ENCODE measurements around the gene ODF4.

Gene ODF4

GRCh38 chr17:8380049-8380448 is 40.4 kb downstream of the ODF4 start:
- Histone ChIP-seq H3K4me1 (ENCODE audit: insufficient read depth, insufficient read length) (no peaks in the 10 kb centered on the region), H3K9me3 (ENCODE audit: insufficient read depth, low read length) (no peaks in the 10 kb centered on the region), H3K9ac (ENCODE audit: insufficient read length, low read depth) (peak overlapping the region; percentile 47), H3K36me3 (ENCODE audit: insufficient read depth, insufficient read length, low read length) (peaks cover 63% of the 10 kb centered on the region), H3K4me3 (ENCODE audit: insufficient read length, low read depth) (no peak overlapping the region), H3K27me3 (ENCODE audit: insufficient read depth, insufficient read length) (no peaks in the 10 kb centered on the region)
- TF ChIP-seq ZNF274 (IDR thresholded peaks at IDR 0.05; ENCODE audit: low read depth, low read length) (no peak), YY1 (IDR thresholded peaks at IDR 0.05; ENCODE audit: insufficient read depth, insufficient read length) (no peak), SUZ12 (IDR thresholded peaks at IDR 0.05; ENCODE audit: extremely low read depth, insufficient read depth, insufficient read length) (no peak)
- no peak for DNase-seq (ENCODE audit: low read depth, low spot score)

- TF ChIP-seq YY1 (IDR thresholded peaks at IDR 0.05; ENCODE audit: insufficient read depth, insufficient read length) (no peak), ZNF274 (IDR thresholded peaks at IDR 0.05; ENCODE audit: low read depth, low read length) (no peak), SUZ12 (IDR thresholded peaks at IDR 0.05; ENCODE audit: extremely low read depth, insufficient read depth, insufficient read length) (no peak)
- no peak for DNase-seq (ENCODE audit: low read depth, low spot score)
- peak overlapping the region; percentile 78 for H3K9ac ChIP-seq (ENCODE audit: insufficient read length, low read depth)
- no peaks in the 10 kb centered on the region for H3K27me3 ChIP-seq (ENCODE audit: insufficient read depth, insufficient read length)
- H3K9me3 ChIP-seq (ENCODE audit: insufficient read depth, low read length) = no peaks in the 10 kb centered on the region
- peak overlapping the region; percentile 91 for H3K4me3 ChIP-seq (ENCODE audit: insufficient read length, low read depth)
- peaks cover 51% of the 10 kb centered on the region for H3K36me3 ChIP-seq (ENCODE audit: insufficient read depth, insufficient read length, low read length)
- H3K4me1 ChIP-seq (ENCODE audit: insufficient read depth, insufficient read length) = no peaks in the 10 kb centered on the region
Observed at GRCh38 chr17:8382052-8382879, 42.6 kb downstream of the ODF4 start.

GRCh38 chr17:8382880-8383142 is 43.2 kb downstream of the ODF4 start:
- Histone ChIP-seq H3K27me3 (ENCODE audit: insufficient read depth, insufficient read length) (no peaks in the 10 kb centered on the region), H3K4me3 (ENCODE audit: insufficient read length, low read depth) (peak overlapping the region; percentile 91), H3K9ac (ENCODE audit: insufficient read length, low read depth) (peak overlapping the region; percentile 78), H3K4me1 (ENCODE audit: insufficient read depth, insufficient read length) (no peaks in the 10 kb centered on the region), H3K36me3 (ENCODE audit: insufficient read depth, insufficient read length, low read length) (peaks cover 45% of the 10 kb centered on the region), H3K9me3 (ENCODE audit: insufficient read depth, low read length) (no peaks in the 10 kb centered on the region)
- TF ChIP-seq YY1 (IDR thresholded peaks at IDR 0.05; ENCODE audit: insufficient read depth, insufficient read length) = no peak
- no peak for TF ChIP-seq SUZ12 (IDR thresholded peaks at IDR 0.05; ENCODE audit: extremely low read depth, insufficient read depth, insufficient read length)
- no peak for TF ChIP-seq ZNF274 (IDR thresholded peaks at IDR 0.05; ENCODE audit: low read depth, low read length)
- DNase-seq (ENCODE audit: low read depth, low spot score) = no peak

DNA sequence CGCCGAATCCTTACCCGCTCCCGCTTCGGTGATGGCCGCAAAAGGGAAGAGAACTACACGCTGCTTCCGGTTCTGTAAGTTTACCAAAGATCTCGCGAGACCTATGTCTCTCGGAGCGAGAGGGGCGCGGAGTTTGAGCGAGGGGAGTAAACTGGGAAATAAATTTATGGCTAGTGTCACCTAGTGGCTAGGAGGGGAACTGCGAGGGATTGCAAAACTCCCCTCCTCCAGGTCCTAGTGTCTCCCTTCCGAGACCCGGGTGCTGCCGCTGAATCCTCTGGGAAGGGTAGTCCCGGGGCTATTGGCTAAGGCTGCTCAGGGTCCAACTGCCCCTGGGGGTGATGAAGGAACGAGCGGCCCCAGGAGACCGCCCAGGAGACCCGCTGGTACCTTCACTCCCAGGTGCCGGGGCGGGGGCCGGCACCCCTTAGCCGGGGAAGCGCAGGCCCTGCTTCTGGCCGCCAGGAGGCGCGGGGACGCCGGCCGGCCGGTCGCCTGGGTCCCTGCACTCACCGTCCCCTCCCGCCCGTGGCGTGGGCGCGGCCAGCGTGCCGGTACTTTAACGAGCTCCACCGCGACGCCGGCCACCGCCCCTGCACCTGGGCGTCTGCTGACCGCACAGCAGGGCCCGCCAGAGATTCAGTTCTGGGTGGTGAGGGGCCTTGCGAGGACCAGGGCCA is 43.6 kb downstream of the ODF4 start, which contains the start of gene RPL26:
Gene RPL26, minus strand, starts transcription at position 51 of the 680 bp plus-strand sequence. CDS start 883 bp downstream, outside the sequence.
- no peaks in the 10 kb centered on the region for H3K27me3 ChIP-seq (ENCODE audit: insufficient read depth, insufficient read length)
- peak; percentile 94 for DNase-seq (ENCODE audit: low read depth, low spot score)
- no peaks in the 10 kb centered on the region for H3K4me1 ChIP-seq (ENCODE audit: insufficient read depth, insufficient read length)
- peak within 1 kb of the TSS; percentile 91 for H3K4me3 ChIP-seq (ENCODE audit: insufficient read length, low read depth)
- no peaks in the 10 kb centered on the region for H3K9me3 ChIP-seq (ENCODE audit: insufficient read depth, low read length)
- TF ChIP-seq SUZ12 (IDR thresholded peaks at IDR 0.05; ENCODE audit: extremely low read depth, insufficient read depth, insufficient read length) (no peak), YY1 (IDR thresholded peaks at IDR 0.05; ENCODE audit: insufficient read depth, insufficient read length) (peak; percentile 64)
- peaks cover 41% of the 10 kb centered on the region for H3K36me3 ChIP-seq (ENCODE audit: insufficient read depth, insufficient read length, low read length)
- peak within 1 kb of the TSS; percentile 92 for H3K9ac ChIP-seq (ENCODE audit: insufficient read length, low read depth)

GRCh38 chr17:8384801-8385378 is 45.2 kb downstream of the ODF4 start:
- H3K27me3 ChIP-seq (ENCODE audit: insufficient read depth, insufficient read length) = no peaks in the 10 kb centered on the region
- no peak for DNase-seq (ENCODE audit: low read depth, low spot score)
- H3K36me3 ChIP-seq (ENCODE audit: insufficient read depth, insufficient read length, low read length) = peaks cover 26% of the 10 kb centered on the region
- H3K4me1 ChIP-seq (ENCODE audit: insufficient read depth, insufficient read length) = no peaks in the 10 kb centered on the region
- TF ChIP-seq SUZ12 (IDR thresholded peaks at IDR 0.05; ENCODE audit: extremely low read depth, insufficient read depth, insufficient read length) (no peak), ZNF274 (IDR thresholded peaks at IDR 0.05; ENCODE audit: low read depth, low read length) (no peak), YY1 (IDR thresholded peaks at IDR 0.05; ENCODE audit: insufficient read depth, insufficient read length) (no peak)
- H3K4me3 ChIP-seq (ENCODE audit: insufficient read length, low read depth) = no peak overlapping the region
- no peaks in the 10 kb centered on the region for H3K9me3 ChIP-seq (ENCODE audit: insufficient read depth, low read length)
- peak overlapping the region; percentile 56 for H3K9ac ChIP-seq (ENCODE audit: insufficient read length, low read depth)

DNA sequence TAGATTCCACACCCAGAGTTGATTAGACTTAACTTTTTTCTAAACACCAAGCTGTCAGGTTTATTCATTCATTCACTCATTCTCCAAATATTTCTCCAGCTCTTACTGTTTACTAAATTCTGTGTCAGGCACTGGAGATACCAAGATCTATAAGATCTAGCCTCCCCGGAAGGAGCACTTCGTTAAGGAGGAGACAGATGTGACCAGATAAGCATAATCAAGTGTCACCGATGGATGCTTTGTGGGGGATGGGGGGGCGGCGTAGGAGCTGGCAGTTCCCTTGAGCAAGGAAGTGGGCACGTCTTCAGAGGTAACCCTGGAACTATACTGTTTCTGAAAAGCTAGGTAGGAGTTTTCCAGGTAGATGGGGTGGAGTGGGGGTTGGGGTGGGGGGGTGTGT is 47.2 kb downstream of the ODF4 start:
- TF ChIP-seq ZNF274 (IDR thresholded peaks at IDR 0.05; ENCODE audit: low read depth, low read length) (no peak), YY1 (IDR thresholded peaks at IDR 0.05; ENCODE audit: insufficient read depth, insufficient read length) (no peak), SUZ12 (IDR thresholded peaks at IDR 0.05; ENCODE audit: extremely low read depth, insufficient read depth, insufficient read length) (no peak)
- H3K36me3 ChIP-seq (ENCODE audit: insufficient read depth, insufficient read length, low read length) = peaks cover 6% of the 10 kb centered on the region
- no peak overlapping the region for H3K9ac ChIP-seq (ENCODE audit: insufficient read length, low read depth)
- no peaks in the 10 kb centered on the region for H3K27me3 ChIP-seq (ENCODE audit: insufficient read depth, insufficient read length)
- H3K9me3 ChIP-seq (ENCODE audit: insufficient read depth, low read length) = no peaks in the 10 kb centered on the region
- no peaks in the 10 kb centered on the region for H3K4me1 ChIP-seq (ENCODE audit: insufficient read depth, insufficient read length)
- no peak for DNase-seq (ENCODE audit: low read depth, low spot score)
- no peak overlapping the region for H3K4me3 ChIP-seq (ENCODE audit: insufficient read length, low read depth)

Measured in NT2/D1 (cell line).